HPDE6-E6E7 (cell line): Measurements from ENCODE around the gene FAM43B.
A peak's percentile ranks its signal among the peaks of the same experiment; 100 is the strongest.
"Not testable (repeated sequence)": the region's sequence is repeated elsewhere in the genome, so short reads cannot be mapped to it uniquely, and the experiment has no call there.

Experiments used
- DNase-seq: peaks from one replicate; pipeline ENCODE4 v3.0.0; 2011; ENCODE audit warnings: missing footprints; ENCODE audit errors: extremely low spot score

The FAM43B gene

GRCh38 chr1:20551945-20552727, at the start of gene FAM43B:
Gene FAM43B (plus strand): TSS chr1:20552573. CDS start chr1:20552974, 401 bp downstream.
- DNase-seq: no peak

DNA sequence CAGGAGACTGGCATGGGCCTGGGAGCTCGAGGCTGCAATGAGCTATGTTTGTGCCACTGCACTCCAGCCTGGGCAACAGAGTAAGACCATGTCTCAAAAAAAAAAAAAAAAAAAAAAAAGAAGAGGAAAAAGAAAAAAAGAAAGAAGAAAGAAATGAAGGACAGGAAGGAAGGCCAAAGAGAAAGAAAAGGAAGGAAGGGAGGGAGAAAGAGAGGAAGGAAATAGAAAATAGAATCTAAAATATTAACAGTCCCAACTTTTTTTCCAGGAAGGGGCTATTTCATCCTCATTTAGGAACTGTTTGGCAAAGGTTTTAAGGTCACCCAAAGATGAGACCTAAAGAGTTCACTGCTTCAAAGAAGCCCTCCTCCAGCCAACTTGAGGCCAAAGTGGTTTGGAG, 46.9 kb upstream of the FAM43B start:
- DNase-seq: no peak

- no peak for DNase-seq
Observed at GRCh38 chr1:20507248-20507563, 45.2 kb upstream of the FAM43B start.

- peak; percentile 92 for DNase-seq
Observed at GRCh38 chr1:20507564-20508410, 44.6 kb upstream of the FAM43B start, which contains the start of gene MUL1. Gene MUL1 (minus strand): TSS chr1:20508151. CDS start chr1:20508024, 127 bp downstream.

DNA sequence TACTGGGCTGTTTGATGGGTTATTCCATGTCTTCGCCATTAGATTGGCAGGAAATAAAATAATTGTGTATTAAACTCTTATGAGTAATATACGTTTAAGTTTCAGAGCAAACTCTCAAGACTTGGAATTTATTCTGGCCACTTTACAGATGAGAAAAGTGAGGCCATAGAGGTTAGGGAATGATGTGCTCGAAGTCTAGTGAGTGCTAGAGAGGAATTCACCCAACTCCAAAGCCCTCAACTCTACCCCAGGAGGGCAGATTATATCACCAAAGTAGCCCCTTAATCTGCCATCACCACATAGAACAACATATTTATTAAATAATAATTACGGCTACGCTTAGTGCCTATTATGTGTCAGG, 44.0 kb upstream of the FAM43B start:
- no peak for DNase-seq

- no peak for DNase-seq
Observed at GRCh38 chr1:20511518-20512428, 40.6 kb upstream of the FAM43B start.

- DNase-seq: not testable (repeated sequence)
Observed at GRCh38 chr1:20519609-20520262, 32.6 kb upstream of the FAM43B start.

DNA sequence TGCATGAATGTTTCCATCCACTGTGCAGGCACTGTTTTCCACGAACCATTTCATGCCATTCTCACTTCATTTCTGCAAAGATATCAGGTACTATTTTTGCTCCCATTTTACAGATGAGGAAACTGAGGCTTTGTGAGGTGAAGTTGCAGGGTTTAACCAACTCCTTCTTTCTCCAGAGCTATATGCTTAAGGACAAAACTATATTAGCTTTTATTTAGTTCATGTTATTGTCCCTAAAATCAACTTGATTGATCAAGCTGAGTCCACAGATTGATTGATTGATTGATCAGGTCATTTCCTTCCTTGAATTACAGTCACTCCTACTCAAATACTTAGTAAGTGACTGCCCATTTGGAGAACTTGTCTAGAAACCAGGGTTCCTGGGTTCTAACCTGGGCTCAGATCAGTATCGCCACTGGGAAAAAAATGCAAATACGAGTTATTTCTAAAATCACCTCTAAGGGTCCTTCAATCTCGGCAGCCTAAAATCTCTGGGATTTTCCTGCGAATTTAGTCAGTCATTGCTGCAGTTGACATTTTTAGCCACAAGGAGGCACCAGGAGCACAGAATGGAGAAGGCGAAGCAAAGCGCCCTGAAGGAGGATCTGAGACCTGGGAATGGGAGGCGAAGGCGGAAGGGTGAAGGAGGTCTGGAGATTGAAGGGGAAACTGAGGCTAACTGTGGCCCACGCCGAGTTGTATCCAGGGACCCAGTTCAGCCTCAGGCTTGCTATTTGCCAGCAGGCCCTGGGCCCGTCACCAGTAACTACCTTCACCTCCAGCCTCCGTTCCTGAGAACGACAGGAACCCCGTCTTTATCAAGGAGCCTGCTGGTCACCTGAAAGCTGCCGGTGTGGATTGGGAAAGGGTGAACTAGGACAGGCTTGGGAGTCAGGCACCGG, 30.2 kb upstream of the FAM43B start:
- peak; percentile 53 for DNase-seq

DNA sequence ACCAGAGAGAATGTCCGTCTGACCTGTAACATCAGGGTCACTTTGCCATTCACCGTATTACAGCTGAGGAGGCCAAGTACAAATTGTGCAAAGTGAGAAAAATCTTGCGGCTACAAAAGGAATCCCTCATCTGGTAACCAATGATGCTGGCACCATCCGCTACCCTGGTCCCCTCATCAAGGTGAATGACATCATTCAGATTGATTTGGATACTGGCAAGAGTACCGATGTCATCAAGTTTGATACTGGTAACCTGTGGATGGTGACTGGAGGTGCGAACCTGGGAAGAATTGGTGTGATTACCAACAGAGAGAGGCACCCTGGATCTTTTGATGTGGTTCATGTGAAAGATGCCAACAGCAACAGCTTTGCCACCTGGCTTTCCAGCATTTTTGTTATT, 26.1 kb upstream of the FAM43B start:
- no peak for DNase-seq

- DNase-seq: no peak
Observed at GRCh38 chr1:20528221-20528620, 24.2 kb upstream of the FAM43B start.

GRCh38 chr1:20530306-20530705, 22.1 kb upstream of the FAM43B start:
- DNase-seq: no peak

DNA sequence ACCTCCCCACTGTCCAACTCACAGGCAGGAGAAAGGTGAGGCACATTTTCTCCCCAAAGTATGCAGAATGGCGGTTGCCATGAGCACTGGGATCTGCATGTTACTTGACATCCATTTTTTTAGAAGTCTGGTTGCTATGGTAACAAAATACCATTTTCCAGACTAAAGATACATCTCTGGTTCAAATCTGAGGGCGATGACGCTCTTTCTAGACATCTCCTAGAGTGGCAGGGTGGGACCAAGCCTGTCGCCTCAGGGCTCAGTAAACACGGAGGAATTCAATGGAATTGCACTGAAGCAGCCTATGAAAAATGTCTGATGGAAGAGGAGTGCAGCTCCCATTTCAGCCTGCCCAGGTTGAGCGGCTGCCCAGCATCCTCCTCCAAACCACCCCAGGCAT, 21.5 kb upstream of the FAM43B start:
- DNase-seq: no peak

GRCh38 chr1:20533635-20534034, 18.7 kb upstream of the FAM43B start:
- no peak for DNase-seq

- DNase-seq: no peak
Observed at GRCh38 chr1:20534659-20535417, 17.5 kb upstream of the FAM43B start.

- no peak for DNase-seq
Observed at GRCh38 chr1:20538227-20538626, 14.1 kb upstream of the FAM43B start.

GRCh38 chr1:20538760-20539551, 13.4 kb upstream of the FAM43B start:
- DNase-seq: no peak

DNA sequence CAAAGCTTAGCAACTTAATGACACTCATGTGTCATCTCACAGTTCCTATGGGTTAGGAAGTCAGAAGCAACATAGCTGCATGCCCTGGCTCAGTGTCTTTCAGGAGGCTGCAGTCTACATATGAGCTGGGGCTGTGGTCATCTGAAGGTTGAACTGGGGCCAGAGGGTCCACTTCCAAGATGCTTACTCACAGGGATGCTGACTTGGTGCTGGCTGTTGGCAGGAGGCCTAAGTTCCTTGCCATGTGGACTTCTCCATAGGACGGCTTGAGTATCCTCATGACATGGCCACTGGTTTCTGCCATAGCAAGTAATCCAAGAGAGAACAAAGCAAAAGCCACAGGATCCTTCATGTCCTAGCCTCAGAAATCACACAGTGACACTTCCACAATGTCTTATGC, 12.1 kb upstream of the FAM43B start:
- no peak for DNase-seq

DNA sequence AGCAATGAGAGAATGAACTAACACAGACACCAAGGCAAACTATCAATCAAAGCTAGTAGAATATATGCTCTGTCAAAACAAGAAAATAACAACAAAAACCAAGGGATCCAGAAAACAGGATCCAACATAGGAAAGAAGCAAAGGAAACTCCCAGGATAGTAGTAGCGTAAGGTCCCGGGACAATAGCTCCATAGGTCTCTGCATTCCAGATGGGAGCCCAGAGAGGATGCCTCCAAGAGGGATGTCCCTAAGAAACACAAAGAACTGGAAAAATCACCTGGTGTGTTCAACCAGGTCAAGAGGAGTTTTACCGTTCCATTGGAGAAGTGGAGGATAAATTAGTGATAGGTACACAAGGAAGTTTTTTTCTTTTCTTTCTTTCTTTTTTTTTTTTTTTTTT, 5.7 kb upstream of the FAM43B start:
- DNase-seq: no peak

- DNase-seq: no peak
Observed at GRCh38 chr1:20551161-20551560, 1.2 kb upstream of the FAM43B start.
